T-cell (primary cell): ENCODE measurements around the gene RPTOR. TPM values are rescaled to one million over a fixed set of nuclear protein-coding genes. Genes with fewer than 3 reads are reported as not detected.

ENCODE experiments used
- ATAC-seq, 4 experiments: fragments of 200-7000 bp in 3 of 4; fragments of 150-1000 bp in 1 of 4; cut with Tn5 transposase; replicated peaks in 1 of 4; 1 replicate in 3 of 4; 2 replicates in 1 of 4; pipeline ENCODE4 v1.10.0; 2021; ENCODE audit warnings: moderate library complexity in 3 of 4, mild to moderate bottlenecking in 2 of 4, moderate number of reproducible peaks in 1 of 4
- CTCF ChIA-PET, 2 donors: fragments of 300-600 bp; sonication (Branson Sonifier 250); formaldehyde crosslinking; loops; one replicate each; lab custom pipeline; 2022; ENCODE audit warnings: antibody characterized with exemption in 2 of 2; lab: Charles Lee
- POLR2A ChIA-PET, 2 donors: fragments of 300-600 bp; sonication (Branson Sonifier 250); formaldehyde crosslinking; loops; one replicate each; lab custom pipeline; 2022; ENCODE audit warnings: antibody characterized with exemption in 2 of 2; lab: Charles Lee
- DNase-seq, 35 experiments: peaks; one replicate each; pipeline versions ENCODE4 v3.0.0 to v3.0.0-alpha.2; 2013 to 2023
- H3K27ac ChIP-seq: one replicate; pipeline ENCODE4 v1.5.1; 2013; ENCODE audit warnings: low read length
- H3K27me3 ChIP-seq, 2 experiments: replicated peaks in 1 of 2; 1 replicate in 1 of 2; 2 replicates in 1 of 2; pipeline versions ENCODE4 v1.6.1 to v1.7.0; 2013; ENCODE audit warnings: low read length in 1 of 2, mixed read lengths in 1 of 2; ENCODE audit not compliant: control insufficient read depth in 2 of 2, insufficient read depth in 2 of 2; ENCODE audit errors: extremely low read depth in 1 of 2
- H3K36me3 ChIP-seq, 2 donors: 1 replicate in 1 of 2; 2 replicates in 1 of 2; pipeline versions ENCODE4 v1.6.1 to v1.7.0; 2013; ENCODE audit warnings: low read length in 1 of 2; ENCODE audit not compliant: control insufficient read depth in 2 of 2, insufficient read depth in 1 of 2; ENCODE audit errors: extremely low read depth in 1 of 2
- H3K4me1 ChIP-seq, 2 experiments: 1 replicate in 1 of 2; 2 replicates in 1 of 2; pipeline versions ENCODE4 v1.6.1 to v1.7.0; 2013; ENCODE audit warnings: low read length in 2 of 2, mixed read lengths in 1 of 2; ENCODE audit not compliant: insufficient read depth in 2 of 2, control insufficient read depth in 1 of 2; ENCODE audit errors: extremely low read depth in 1 of 2
- H3K4me3 ChIP-seq, 2 donors: 1 replicate in 1 of 2; 2 replicates in 1 of 2; pipeline versions ENCODE4 v1.5.1 to v1.7.0; 2013; ENCODE audit warnings: mild to moderate bottlenecking in 2 of 2, low read length in 1 of 2, moderate library complexity in 1 of 2; ENCODE audit not compliant: control insufficient read depth in 1 of 2; ENCODE audit errors: extremely low read depth in 1 of 2
- H3K9me3 ChIP-seq: 2 replicates; pipeline ENCODE4 v1.7.0; 2013
- H3K27ac Mint-ChIP-seq, 2 donors: one replicate each; pipeline ENCODE4 v1.8.0; 2020 to 2021; ENCODE audit warnings: mild to moderate bottlenecking in 2 of 2, mixed read lengths in 2 of 2
- H3K27me3 Mint-ChIP-seq, 2 donors: one replicate each; pipeline ENCODE4 v1.8.0; 2021 to 2022; ENCODE audit warnings: mixed read lengths in 2 of 2
- H3K36me3 Mint-ChIP-seq: one replicate; pipeline ENCODE4 v1.8.0; 2021; ENCODE audit warnings: mixed read lengths
- H3K4me1 Mint-ChIP-seq, 3 donors: one replicate each; pipeline ENCODE4 v1.8.0; 2020 to 2022; ENCODE audit warnings: mixed read lengths in 3 of 3, mild to moderate bottlenecking in 1 of 3
- H3K4me3 Mint-ChIP-seq, 3 donors: one replicate each; pipeline ENCODE4 v1.8.0; 2020 to 2022; ENCODE audit warnings: mild to moderate bottlenecking in 3 of 3, mixed read lengths in 3 of 3, moderate library complexity in 3 of 3
- H3K9me3 Mint-ChIP-seq, 3 donors: one replicate each; pipeline ENCODE4 v1.8.0; 2020 to 2022; ENCODE audit warnings: mixed read lengths in 3 of 3
- WGBS: methylation state at CpG from one replicate; pipeline ENCODE4 v1.1.5; 2013; ENCODE audit warnings: missing lambda C conversion rate; ENCODE audit not compliant: insufficient coverage; 5-methylcytosine and 5-hydroxymethylcytosine counted together
- total RNA-seq, 35 experiments: library from RNA in 6 of 35; stranded (reverse) in 6 of 35; fragments of 120-200 nt in 1 of 35; gene quantifications; one replicate each; pipeline versions ENCODE4 v1.2.1 to v1.2.4 and lab custom pipeline; 2013 to 2026

The RPTOR gene
- total RNA-seq, 5 donors from 2014 or later (not counting 1 experiment from before 2014, with no cell fraction given) = 59.4 to 76.8 (median 71.4) TPM

GRCh38 chr17:80658821-80659220 is 114.2 kb downstream of the RPTOR start:
- ChIA-PET CTCF (no interaction called here), POLR2A (no interaction called here)
- WGBS = 97% methylated on average over 7 of the region's 8 CpGs
- ATAC-seq = no peak
- Mint-ChIP-seq H3K36me3 (peaks cover 30% of the 10 kb centered on the region), H3K27ac (peak overlapping the region in 1 of 2 donors; percentile 40), H3K27me3 (no peaks in the 10 kb centered on the region), H3K4me3 (no peak overlapping the region), H3K4me1 (peaks cover 28 to 45% (median 45%) of the 10 kb centered on the region in 3 donors), H3K9me3 (peaks cover 6 to 10% (median 6%) of the 10 kb centered on the region in 3 donors)
- H3K4me1 ChIP-seq = peaks cover 10 to 16% of the 10 kb centered on the region in 2 experiments
- no peaks in the 10 kb centered on the region for H3K27me3 ChIP-seq
- no peaks in the 10 kb centered on the region for H3K9me3 ChIP-seq
- DNase-seq = no peak
- H3K27ac ChIP-seq = no peak overlapping the region
- H3K4me3 ChIP-seq = no peak overlapping the region
- peaks cover 0 to 2% of the 10 kb centered on the region in 2 donors for H3K36me3 ChIP-seq

GRCh38 chr17:80659651-80660050 is 115.0 kb downstream of the RPTOR start:
- ChIA-PET POLR2A (no interaction called here), CTCF (no interaction called here)
- H3K4me3 ChIP-seq = no peak overlapping the region
- WGBS = 100% methylated on average over 4 of the region's 12 CpGs
- Mint-ChIP-seq H3K9me3 (peaks cover 6 to 10% (median 6%) of the 10 kb centered on the region in 3 donors), H3K36me3 (peaks cover 26% of the 10 kb centered on the region), H3K4me1 (peaks cover 32 to 50% (median 46%) of the 10 kb centered on the region in 3 donors), H3K27me3 (no peaks in the 10 kb centered on the region), H3K4me3 (no peak overlapping the region), H3K27ac (no peak overlapping the region)
- H3K27me3 ChIP-seq = no peaks in the 10 kb centered on the region
- peaks cover 18 to 24% of the 10 kb centered on the region in 2 experiments for H3K4me1 ChIP-seq
- no peak for DNase-seq
- H3K27ac ChIP-seq = no peak overlapping the region
- H3K9me3 ChIP-seq = no peaks in the 10 kb centered on the region
- ATAC-seq = no peak
- H3K36me3 ChIP-seq = no peaks in the 10 kb centered on the region

GRCh38 chr17:80660527-80661198 is 116.0 kb downstream of the RPTOR start:
- H3K27ac ChIP-seq = no peak overlapping the region
- ChIA-PET CTCF (no interaction called here), POLR2A (no interaction called here)
- peaks cover 6 to 10% (median 6%) of the 10 kb centered on the region in 3 donors for H3K9me3 Mint-ChIP-seq
- H3K9me3 ChIP-seq = no peaks in the 10 kb centered on the region
- no peaks in the 10 kb centered on the region for H3K27me3 ChIP-seq
- peak overlapping the region; percentile 17 to 61 for H3K27ac Mint-ChIP-seq
- no peak overlapping the region for H3K4me3 ChIP-seq
- peaks cover 40 to 55% (median 53%) of the 10 kb centered on the region in 3 donors for H3K4me1 Mint-ChIP-seq
- DNase-seq (no peak), ATAC-seq (no peak)
- no peaks in the 10 kb centered on the region for H3K27me3 Mint-ChIP-seq
- H3K4me1 ChIP-seq = peaks cover 21 to 35% of the 10 kb centered on the region in 2 experiments
- peaks cover 26% of the 10 kb centered on the region for H3K36me3 Mint-ChIP-seq
- WGBS = 93% methylated on average over 10 of the region's 13 CpGs
- no peaks in the 10 kb centered on the region for H3K36me3 ChIP-seq
- H3K4me3 Mint-ChIP-seq = no peak overlapping the region

- H3K27me3 Mint-ChIP-seq = no peaks in the 10 kb centered on the region
- H3K4me1 ChIP-seq = peaks cover 39 to 52% of the 10 kb centered on the region in 2 experiments
- H3K36me3 Mint-ChIP-seq = peaks cover 19% of the 10 kb centered on the region
- 80% methylated on average over 1 of the region's 6 CpGs for WGBS
- no peak overlapping the region for H3K4me3 ChIP-seq
- H3K27ac ChIP-seq = no peak overlapping the region
- no peak overlapping the region for H3K4me3 Mint-ChIP-seq
- peaks cover 56 to 69% (median 68%) of the 10 kb centered on the region in 3 donors for H3K4me1 Mint-ChIP-seq
- CTCF ChIA-PET = no interaction called here
- no peaks in the 10 kb centered on the region for H3K36me3 ChIP-seq
- POLR2A ChIA-PET = no interaction called here
- peak overlapping the region; percentile 97 to 99 for H3K27ac Mint-ChIP-seq
- no peaks in the 10 kb centered on the region for H3K9me3 ChIP-seq
- H3K9me3 Mint-ChIP-seq = peaks cover 2 to 7% (median 5%) of the 10 kb centered on the region in 3 donors
- no peaks in the 10 kb centered on the region for H3K27me3 ChIP-seq
- DNase-seq (no peak), ATAC-seq (no peak)
Observed at GRCh38 chr17:80662557-80662956, 117.9 kb downstream of the RPTOR start.

- peak overlapping the region; percentile 74 for H3K27ac ChIP-seq
Observed at GRCh38 chr17:80663781-80664206, 119.2 kb downstream of the RPTOR start.

GRCh38 chr17:80664217-80664790 is 119.7 kb downstream of the RPTOR start:
- DNase-seq (peak in 1 of 35 experiments; percentile 9), ATAC-seq (peak in 3 of 4 experiments; percentile 8 to 16 (median 16))
- H3K9me3 ChIP-seq = no peaks in the 10 kb centered on the region
- ChIA-PET POLR2A (no interaction called here), CTCF (interaction anchor here in 1 of 2 donors (0.6 kb wide), 1 partner anchor 80 kb away, joined by 3 read pairs; no protein-coding TSS in a partner anchor)
- H3K27me3 ChIP-seq = no peaks in the 10 kb centered on the region
- H3K36me3 ChIP-seq = no peaks in the 10 kb centered on the region
- Mint-ChIP-seq H3K9me3 (no peaks in the 10 kb centered on the region), H3K36me3 (peaks cover 7% of the 10 kb centered on the region), H3K4me1 (peaks cover 71 to 80% (median 77%) of the 10 kb centered on the region in 3 donors), H3K27ac (peak overlapping the region; percentile 97 to 99), H3K27me3 (no peaks in the 10 kb centered on the region), H3K4me3 (peak overlapping the region; percentile 67 to 85 (median 75))
- peak overlapping the region in 1 of 2 donors; percentile 57 for H3K4me3 ChIP-seq
- 52% methylated on average over 3 of the region's 7 CpGs for WGBS
- H3K27ac ChIP-seq = peak overlapping the region; percentile 74
- H3K4me1 ChIP-seq = peaks cover 52 to 70% of the 10 kb centered on the region in 2 experiments

More at GRCh38 chr17:80663781-80664206, 119.2 kb downstream of the RPTOR start:
- ChIA-PET POLR2A (no interaction called here), CTCF (no interaction called here)
- Histone ChIP-seq H3K4me3 (peak overlapping the region in 1 of 2 donors; percentile 57), H3K36me3 (no peaks in the 10 kb centered on the region), H3K27me3 (no peaks in the 10 kb centered on the region), H3K4me1 (peaks cover 51 to 65% of the 10 kb centered on the region in 2 experiments), H3K9me3 (no peaks in the 10 kb centered on the region)
- peak in 34 of 35 experiments; percentile 9 to 70 (median 37) for DNase-seq
- H3K27ac Mint-ChIP-seq = peak overlapping the region; percentile 97 to 99
- peak overlapping the region; percentile 67 to 85 (median 75) for H3K4me3 Mint-ChIP-seq
- ATAC-seq = peak; percentile 61 to 74 (median 68)
- H3K4me1 Mint-ChIP-seq = peaks cover 68 to 76% (median 76%) of the 10 kb centered on the region in 3 donors
- 62% methylated on average over 5 of the region's 11 CpGs for WGBS
- no peaks in the 10 kb centered on the region for H3K9me3 Mint-ChIP-seq
- H3K27me3 Mint-ChIP-seq = no peaks in the 10 kb centered on the region
- peaks cover 8% of the 10 kb centered on the region for H3K36me3 Mint-ChIP-seq
